Activated naive CD8-positive, alpha-beta T cell treated with anti-CD3 and anti-CD28 coated beads, Interleukin-2, amount 50 U/mL, for 16 hours (primary cell): ENCODE results near the gene KSR2.

Experiments used
- DNase-seq: peaks from one replicate; pipeline ENCODE4 v3.0.0-alpha.2; 2020; ENCODE audit warnings: low read depth, low spot score

The KSR2 gene

GRCh38 chr12:117692512-117692911, 276.3 kb downstream of the KSR2 start:
- DNase-seq, result no peak

DNA sequence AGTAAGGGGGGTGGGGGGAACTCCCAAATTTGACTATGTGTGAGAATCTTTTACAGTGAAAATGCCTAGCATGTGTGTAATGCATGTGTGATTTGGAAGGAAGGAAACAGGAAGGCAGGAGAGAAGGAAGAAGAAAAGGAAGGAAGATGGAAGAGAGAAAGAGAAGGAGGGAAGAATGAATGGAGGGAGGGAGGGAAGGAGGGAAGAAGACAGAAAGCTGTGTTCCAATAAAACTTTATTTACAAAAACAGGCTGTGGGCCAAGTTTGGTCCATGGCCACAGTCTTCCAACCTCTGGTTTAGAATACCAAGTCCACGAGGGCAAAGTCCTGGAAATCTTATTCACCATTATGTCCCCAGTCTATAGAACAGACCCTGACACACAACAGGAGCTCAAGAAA, 278.9 kb downstream of the KSR2 start:
- no peak for DNase-seq

DNA sequence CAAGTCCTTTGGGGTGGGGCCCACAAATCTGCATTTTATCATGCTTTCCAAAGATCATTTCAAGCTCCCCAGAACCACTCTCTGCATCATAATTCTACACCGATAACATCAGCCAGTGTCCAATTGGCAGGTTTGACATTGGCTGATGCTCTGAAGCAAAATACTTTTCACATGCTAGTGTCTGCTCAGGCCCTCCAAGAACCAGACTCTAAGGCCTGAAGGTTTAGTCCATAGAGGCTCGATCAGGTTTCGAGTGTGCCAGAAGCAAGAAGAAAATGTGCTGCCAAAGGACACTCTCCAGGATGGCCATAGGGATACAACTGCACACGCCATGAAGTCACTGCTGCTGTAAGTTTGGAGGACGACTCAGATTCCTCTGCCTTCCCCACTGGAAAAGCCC, 280.3 kb downstream of the KSR2 start:
- no peak for DNase-seq

DNA sequence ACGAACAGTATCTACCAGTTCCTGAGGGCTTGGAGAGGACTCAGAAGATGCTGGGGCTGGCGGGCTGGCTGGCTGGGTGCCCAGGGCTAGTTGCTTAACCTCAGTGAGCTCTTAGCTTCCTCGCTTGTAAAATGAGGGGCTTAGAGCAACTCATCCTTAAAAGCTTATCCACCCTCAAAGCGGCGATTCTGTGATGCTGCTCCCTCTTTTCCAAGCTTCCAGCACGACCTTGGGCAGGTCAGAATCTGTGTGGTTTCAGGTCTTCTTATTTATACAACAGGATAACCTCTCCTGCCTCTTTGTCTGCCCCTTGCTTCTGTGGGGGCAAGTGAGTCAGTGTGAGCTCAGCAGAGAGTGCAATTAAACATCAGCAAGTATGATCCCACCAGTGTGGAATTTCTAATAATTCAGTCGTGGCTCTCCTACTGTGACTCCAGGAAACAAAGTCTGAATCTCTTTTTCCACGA, 281.8 kb downstream of the KSR2 start:
- DNase-seq, result no peak

GRCh38 chr12:117686210-117686609, 282.6 kb downstream of the KSR2 start:
- no peak for DNase-seq

DNA sequence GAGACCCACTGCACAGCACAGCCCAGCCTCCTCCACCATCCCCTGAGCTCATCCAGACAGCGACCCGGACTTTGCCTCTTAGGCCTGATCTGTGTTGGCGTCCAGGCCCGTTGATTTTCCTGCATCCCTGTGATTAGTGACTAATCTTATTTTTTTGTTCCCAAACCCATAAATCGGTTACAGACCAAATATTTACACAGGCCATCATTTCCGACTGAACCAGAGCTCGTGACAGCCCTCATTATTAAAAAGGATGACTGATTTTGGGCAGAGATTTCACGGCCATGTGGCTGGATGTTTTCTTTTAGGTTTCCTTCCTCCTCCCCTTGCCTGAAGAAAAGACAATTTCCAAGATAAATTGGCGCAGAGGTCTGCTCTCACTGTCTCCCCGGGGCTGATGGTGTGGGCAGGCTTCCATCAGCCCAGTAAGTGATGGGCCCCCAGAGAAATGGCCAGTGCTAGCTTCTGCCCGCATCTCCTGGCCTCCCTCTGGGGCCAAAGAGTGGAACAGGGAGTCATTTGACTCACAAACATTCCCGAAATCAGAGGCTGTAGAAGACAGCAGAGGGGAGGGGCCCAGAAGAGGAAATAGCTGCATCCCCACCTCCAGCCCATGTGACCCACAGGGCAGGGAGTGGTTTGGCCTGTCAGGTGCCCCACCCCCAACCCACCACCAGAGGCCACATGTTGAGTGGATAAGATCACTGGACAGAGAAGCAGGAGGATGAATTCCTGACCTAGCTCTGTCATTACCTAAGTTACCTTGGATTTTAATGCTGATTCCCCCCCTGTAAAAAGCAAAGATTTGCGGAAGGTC, 283.5 kb downstream of the KSR2 start:
- no peak for DNase-seq

- DNase-seq, result no peak
Measured at GRCh38 chr12:117684471-117684870, 284.3 kb downstream of the KSR2 start.

- no peak for DNase-seq
Measured at GRCh38 chr12:117680312-117680711, 288.5 kb downstream of the KSR2 start.

DNA sequence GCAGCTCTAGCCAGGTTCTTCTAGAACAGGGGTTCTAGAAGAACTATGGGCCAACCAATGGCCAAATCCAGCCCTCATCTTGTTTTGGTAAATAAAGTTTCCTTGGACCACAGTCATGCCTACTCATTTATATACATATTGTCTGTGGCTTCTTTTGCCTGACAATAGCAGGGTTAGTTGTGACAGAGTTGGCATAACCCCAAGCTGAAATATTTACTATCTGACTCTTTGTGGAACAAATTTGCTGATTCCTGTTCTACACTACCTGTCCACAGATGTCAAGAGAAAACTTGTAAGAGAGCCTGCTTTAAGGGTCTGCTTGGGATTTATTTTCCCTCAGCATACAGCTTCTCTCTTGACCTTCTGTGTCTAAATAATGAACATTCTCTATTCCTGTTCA, 289.0 kb downstream of the KSR2 start:
- DNase-seq, result no peak

DNA sequence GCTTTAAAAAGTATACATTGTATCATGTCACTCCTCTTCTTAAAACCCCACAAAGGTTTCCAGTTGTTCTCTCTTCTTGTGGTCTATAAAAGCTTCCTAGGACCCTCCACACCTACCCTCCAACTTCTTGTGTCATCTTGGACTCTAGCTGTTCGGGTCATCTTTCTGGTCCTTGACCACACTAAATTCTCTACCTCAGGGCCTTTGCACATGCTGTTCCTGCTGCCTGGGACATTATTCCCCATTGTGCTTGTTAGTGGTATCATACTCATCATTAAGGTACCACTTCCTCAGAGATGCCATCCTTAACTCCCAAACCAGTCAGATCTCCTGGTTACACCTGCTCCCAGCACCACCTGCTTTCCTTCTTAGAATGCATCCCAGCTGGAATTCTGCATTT, 294.0 kb downstream of the KSR2 start:
- DNase-seq, result no peak

DNA sequence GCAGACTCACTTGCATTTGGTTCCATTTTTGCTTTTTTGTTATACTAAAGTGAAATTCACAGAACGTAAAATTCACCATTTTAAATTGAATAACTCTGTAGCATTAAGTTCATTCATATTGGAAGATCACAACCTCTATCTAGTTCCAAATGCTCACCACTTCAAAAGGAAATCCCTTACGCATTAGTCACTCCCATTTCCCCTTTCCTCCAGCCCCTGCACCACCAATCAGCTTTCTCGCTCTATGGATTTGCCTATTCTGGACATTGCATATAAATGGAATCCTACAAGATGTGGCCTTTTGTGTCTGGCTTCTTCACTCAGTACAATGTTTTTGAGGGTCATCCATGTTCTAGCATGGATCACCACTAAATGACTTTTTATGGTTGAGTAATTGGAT, 294.5 kb downstream of the KSR2 start:
- no peak for DNase-seq

DNA sequence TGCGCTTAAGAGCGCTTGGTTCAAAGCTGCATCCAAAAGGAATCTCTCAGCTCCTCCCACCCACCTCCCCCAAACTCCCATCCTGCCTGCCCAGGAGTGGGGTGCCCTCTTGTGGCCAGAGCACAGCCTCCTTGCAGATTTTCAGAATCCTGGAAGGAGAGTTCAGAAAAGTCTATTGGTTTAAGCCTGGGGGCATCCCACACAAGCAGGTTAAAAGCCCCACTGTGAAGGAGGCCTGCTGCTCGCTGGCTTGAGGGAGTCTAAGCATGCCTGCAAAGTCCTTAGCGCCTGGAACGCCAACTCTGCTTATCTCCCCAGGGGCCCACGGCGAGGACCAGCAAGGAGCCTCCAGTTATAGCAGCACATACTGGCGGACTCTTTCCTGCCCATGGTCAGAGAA, 297.1 kb downstream of the KSR2 start:
- no peak for DNase-seq

GRCh38 chr12:117664169-117664568, 304.6 kb downstream of the KSR2 start:
- no peak for DNase-seq

DNA sequence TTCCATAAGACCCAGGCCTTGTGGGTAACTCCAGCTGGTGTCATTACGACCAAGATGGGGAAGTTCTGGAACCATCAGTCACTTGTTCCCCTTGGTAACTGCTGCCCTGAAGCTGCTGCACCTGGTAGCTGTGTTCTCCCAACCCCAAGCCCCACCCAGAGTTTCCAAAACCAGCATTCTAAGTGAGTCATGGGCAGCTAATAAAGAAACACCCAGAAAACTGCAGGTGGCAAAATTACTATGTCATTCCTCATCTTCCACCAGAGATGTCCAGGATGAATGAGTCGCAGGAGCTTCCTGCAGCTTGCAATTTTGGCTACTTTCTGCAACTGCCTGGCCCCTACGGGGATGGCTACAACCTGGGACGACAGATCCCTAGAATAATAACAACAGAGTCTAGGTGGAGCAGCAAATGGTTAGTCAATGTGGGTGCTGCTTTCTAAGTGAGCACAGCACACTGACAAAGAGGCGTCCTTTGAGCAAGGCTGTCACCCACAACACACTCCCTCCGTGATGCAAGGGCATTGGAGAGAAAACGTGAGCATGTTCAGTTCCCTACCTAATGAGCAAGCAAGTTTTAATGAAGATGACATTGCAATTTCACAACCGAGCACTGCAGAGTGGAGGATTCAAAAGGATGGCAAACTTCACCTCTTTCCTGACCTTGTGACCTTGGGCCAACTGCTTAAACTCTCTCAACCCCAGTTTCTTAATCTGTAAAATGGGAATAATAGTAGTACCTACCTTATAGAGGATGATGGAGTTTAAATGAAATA, 306.0 kb downstream of the KSR2 start:
- DNase-seq, result no peak

- DNase-seq, result no peak
Measured at GRCh38 chr12:117662220-117662619, 306.6 kb downstream of the KSR2 start.

GRCh38 chr12:117661471-117661870, 307.3 kb downstream of the KSR2 start:
- DNase-seq, result no peak

DNA sequence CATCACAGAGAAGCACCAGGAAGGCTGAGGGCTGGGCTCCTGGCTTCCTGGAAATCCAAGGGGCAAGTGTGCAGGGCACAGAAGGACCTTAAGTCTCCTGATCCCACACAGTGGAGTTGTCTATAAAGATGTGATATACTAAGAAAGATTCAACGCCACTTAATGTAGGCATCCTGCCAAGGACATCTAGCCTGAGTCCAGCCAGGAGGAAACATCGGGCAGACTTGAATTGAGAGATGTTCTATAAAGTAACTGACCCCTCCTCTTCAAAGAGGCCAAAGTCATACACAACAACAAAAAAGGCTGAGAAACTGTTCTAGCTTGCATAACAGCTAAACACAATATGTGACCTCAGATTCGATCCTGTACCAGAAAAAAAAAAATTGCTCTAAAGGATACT, 307.9 kb downstream of the KSR2 start:
- no peak for DNase-seq

DNA sequence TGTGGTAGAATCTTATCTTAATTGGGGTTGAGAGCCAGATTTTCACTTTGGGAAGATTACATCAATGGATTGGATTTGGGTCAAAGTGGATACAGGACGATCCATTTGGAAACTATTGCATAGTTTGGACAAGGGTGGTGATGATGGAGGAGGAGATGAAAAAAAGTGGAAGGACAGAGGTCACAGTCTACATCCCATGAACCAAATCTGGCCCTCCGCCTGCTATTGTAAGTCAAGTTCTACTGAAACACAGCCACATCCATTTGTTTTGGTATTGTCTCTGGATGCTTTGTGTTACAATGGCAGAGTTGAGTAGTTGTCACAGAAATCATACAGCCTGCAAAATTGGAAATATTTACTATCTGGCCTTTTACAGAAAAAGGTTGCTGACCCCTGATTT, 310.6 kb downstream of the KSR2 start:
- no peak for DNase-seq

DNA sequence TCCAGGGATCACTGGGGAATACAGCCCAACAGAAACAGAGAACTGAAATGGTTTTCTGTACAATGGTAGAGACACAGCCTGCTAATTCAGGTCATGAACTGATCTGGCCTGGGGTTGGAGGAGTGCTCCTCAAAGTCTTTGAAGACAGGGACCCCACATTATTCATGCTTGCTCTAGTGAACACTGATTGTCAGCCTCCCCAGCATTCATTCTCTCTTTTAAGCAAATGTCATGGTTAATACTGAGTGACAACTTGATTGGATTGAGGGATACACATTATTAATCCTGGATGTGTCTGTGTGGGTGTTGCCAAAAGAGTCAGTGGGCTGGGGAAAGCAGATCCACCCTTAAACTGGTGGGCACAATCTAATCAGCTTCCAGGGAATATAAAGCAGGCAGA, 319.0 kb downstream of the KSR2 start:
- DNase-seq, result no peak

DNA sequence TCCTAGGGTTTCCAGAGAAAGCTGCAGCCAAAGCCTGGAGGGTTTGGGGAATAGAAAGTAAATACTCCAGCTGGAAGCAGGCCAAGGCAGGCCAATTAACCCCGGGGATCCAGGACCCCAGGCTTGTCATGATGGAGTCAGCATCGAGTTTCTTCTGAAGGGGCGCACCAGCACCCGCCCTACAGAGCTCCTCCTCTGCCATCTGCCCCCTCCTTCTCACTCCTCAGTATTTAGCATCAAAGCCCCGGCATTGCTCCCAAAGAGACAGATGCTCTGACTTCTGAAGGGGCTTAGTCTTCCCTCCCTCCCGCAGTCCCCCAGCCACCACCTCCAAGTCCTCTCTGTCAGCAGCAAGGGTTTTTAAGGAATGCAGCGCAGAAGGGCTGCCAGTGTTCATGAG, 322.3 kb downstream of the KSR2 start:
- no peak for DNase-seq

GRCh38 chr12:117645473-117645872, 323.3 kb downstream of the KSR2 start:
- no peak for DNase-seq

DNA sequence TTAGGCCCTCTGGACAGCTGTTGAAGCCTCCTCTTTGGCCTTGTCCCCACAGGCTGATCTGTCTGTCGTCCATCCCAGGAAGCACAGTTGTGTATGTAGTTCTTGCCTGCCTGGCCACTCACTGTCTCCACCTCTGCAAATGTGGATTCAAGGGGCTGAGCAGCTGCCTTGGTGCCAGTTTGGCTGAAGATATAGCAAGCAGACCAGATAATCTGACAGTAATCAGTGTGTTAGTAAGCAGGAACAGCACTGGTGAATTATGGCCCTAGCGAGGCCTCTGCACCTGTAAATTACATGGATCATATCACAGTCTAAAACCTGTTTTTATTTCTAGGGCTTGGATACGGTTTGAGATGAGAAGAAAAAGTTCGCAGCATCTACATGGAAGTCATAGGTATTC, 324.8 kb downstream of the KSR2 start:
- DNase-seq, result no peak

- no peak for DNase-seq
Measured at GRCh38 chr12:117641885-117642284, 326.9 kb downstream of the KSR2 start.
